GM12892 (cell line): ENCODE data around the gene FAAP20.

Experiments
- DNase-seq: peaks from one replicate; pipeline ENCODE4 v3.0.0; 2011; ENCODE audit not compliant: insufficient read length
- FAIRE-seq: peaks from 2 replicates; lab custom pipeline; 2011; peaks lifted over from hg19 to GRCh38; lab: Jason Lieb, UNC
- POLR2A ChIP-seq: IDR thresholded peaks from 2 replicates; pipeline ENCODE4 v1.6.1; 2011; ENCODE audit warnings: low read depth, low read length, control low read depth
- POLR2AphosphoS5 ChIP-seq: IDR thresholded peaks from 2 replicates; pipeline ENCODE4 v1.6.1; 2011; ENCODE audit warnings: low read depth, low read length, control low read depth
- TAF1 ChIP-seq: IDR thresholded peaks from 2 replicates; pipeline ENCODE4 v1.6.1; 2011; ENCODE audit warnings: low read depth, mild to moderate bottlenecking, control low read depth, low read length, borderline replicate concordance

FAAP20 gene

GRCh38 chr1:2185880-2186855 is 8.4 kb downstream of the FAAP20 start:
- DNase-seq (no peak), FAIRE-seq (no peak)
- TF ChIP-seq TAF1, result no peak
- TF ChIP-seq POLR2A, result no peak
- no peak for TF ChIP-seq POLR2AphosphoS5

- no peak for TF ChIP-seq TAF1
- no peak for TF ChIP-seq POLR2A
- TF ChIP-seq POLR2AphosphoS5, result no peak
- DNase-seq, result no peak
- FAIRE-seq, result no peak
These were observed 9.6 kb downstream of the FAAP20 start for GRCh38 chr1:2184934-2185333.

- no peak for TF ChIP-seq TAF1
- no peak for TF ChIP-seq POLR2AphosphoS5
- TF ChIP-seq POLR2A, result no peak
- FAIRE-seq (no peak), DNase-seq (no peak)
These were observed 10.0 kb downstream of the FAAP20 start for GRCh38 chr1:2184531-2184930.

- FAIRE-seq (no peak), DNase-seq (no peak)
- TF ChIP-seq TAF1 (no peak), POLR2A (no peak), POLR2AphosphoS5 (no peak)
These were observed 10.6 kb downstream of the FAAP20 start for GRCh38 chr1:2183937-2184334.

GRCh38 chr1:2182376-2182775 is 12.2 kb downstream of the FAAP20 start:
- DNase-seq (no peak), FAIRE-seq (no peak)
- TF ChIP-seq POLR2A, result no peak
- TF ChIP-seq TAF1, result no peak
- no peak for TF ChIP-seq POLR2AphosphoS5

- TF ChIP-seq TAF1 (no peak), POLR2AphosphoS5 (no peak), POLR2A (no peak)
- no peak for DNase-seq
- FAIRE-seq, result no peak
These were observed 12.8 kb downstream of the FAAP20 start for GRCh38 chr1:2181752-2182151.

GRCh38 chr1:2181271-2181670 is 13.3 kb downstream of the FAAP20 start:
- no peak for DNase-seq
- TF ChIP-seq POLR2A (no peak), TAF1 (no peak), POLR2AphosphoS5 (no peak)
- no peak for FAIRE-seq

GRCh38 chr1:2180297-2181245 is 14.0 kb downstream of the FAAP20 start:
- no peak for FAIRE-seq
- TF ChIP-seq POLR2AphosphoS5 (no peak), POLR2A (no peak), TAF1 (no peak)
- no peak for DNase-seq

- TF ChIP-seq TAF1, result no peak
- TF ChIP-seq POLR2A, result no peak
- no peak for TF ChIP-seq POLR2AphosphoS5
- FAIRE-seq (no peak), DNase-seq (no peak)
These were observed 15.1 kb downstream of the FAAP20 start for GRCh38 chr1:2179283-2180013.

- TF ChIP-seq POLR2A (no peak), POLR2AphosphoS5 (no peak), TAF1 (no peak)
- no peak for FAIRE-seq
- DNase-seq, result no peak
These were observed 15.7 kb downstream of the FAAP20 start for GRCh38 chr1:2178875-2179274.

- TF ChIP-seq TAF1 (no peak), POLR2A (no peak), POLR2AphosphoS5 (no peak)
- FAIRE-seq (no peak), DNase-seq (no peak)
These were observed 16.5 kb downstream of the FAAP20 start for GRCh38 chr1:2177946-2178538.
